Renal pelvis (tissue), 4 donors: Measurements from ENCODE around the gene PRDM15. TPM values are rescaled to one million over a fixed set of nuclear protein-coding genes. Genes with fewer than 3 reads are reported as not detected.

Source experiments
- DNase-seq: peaks from one replicate; pipeline ENCODE4 v3.0.0-alpha.2; 2013
- polyA plus RNA-seq, 3 donors: library from polyadenylated mRNA; unstranded; fragments of 120-200 nt; gene quantifications; one replicate each; pipeline ENCODE4 v1.2.1, GENCODE V29; 2013; ENCODE audit not compliant: insufficient read length in 3 of 3

The PRDM15 gene
- polyA plus RNA-seq, 3 donors = 6.8 to 8.1 (median 7.8) TPM

DNA sequence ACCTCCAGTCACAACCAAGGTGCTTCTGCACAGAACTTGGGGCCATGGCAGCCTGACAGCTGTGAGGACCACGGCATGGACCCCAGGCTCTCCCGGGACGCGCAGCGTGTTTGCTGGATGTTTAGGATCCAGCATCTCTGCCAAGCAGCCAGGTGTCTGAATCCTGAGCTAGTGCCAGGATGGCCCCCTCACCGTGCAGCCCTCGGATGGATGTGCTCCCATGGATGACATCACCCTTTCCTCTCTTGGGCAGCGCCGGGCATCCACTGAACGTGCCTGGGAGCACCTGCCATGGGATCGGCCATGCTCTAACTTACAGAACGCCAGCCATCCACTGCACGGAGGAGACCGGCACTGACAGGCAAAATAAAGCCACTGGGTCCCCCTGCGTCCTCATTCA is 53.9 kb downstream of the PRDM15 start:
- no peak for DNase-seq

DNA sequence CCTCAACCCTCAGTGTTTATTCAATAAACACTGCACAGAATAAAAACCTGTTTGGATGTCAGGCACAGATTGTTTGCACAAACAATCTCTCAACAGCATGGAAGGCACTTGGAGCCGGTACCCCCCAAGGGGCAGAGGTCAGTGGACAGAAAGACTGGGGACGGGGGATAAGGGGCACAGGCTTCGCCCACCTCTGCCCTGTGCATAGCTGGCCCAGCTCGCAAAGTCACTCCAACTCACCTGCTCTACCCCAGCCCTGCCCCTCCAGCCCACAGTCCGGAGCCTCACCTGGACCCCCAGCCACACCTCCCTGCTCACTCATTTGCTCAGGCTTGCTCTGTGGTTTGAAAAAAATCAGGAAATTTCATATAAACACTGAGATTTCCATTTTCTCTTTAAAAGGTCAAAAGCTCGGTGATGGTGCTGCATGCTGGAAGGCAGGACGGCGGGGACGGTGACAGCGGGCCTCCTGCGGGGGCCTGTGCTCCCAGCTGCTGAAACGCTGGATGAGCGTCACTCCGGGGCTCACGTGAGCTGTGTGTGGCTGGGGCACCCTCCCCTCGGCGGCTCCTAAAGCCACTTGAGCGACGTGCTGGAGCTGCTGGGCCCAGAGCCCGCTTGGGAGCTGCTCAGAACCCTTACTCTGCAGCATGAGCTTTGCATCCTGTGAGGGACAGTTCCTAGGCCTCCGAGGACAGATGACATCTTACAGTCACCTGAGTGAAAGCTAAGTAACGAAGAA is 54.5 kb downstream of the PRDM15 start:
- DNase-seq = no peak

DNA sequence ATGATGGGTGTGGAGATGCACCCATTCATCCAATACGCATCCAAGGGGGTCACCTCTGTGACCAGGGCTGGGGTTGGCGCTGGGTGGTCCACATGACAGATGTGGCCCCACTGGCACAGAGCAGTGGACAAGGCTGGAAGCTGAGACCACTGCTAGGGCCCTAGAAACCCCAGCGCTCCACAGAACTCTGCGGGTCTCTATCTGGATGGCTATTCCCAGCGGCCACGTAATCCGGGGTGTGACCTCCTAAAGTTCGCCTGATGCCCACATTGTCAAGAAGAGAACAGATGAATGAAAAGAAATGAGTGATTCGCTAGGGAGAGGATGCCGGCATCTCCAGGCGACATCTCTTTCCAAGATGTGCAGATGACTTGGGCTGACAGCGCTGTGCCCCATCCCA is 55.2 kb downstream of the PRDM15 start:
- DNase-seq = no peak

DNA sequence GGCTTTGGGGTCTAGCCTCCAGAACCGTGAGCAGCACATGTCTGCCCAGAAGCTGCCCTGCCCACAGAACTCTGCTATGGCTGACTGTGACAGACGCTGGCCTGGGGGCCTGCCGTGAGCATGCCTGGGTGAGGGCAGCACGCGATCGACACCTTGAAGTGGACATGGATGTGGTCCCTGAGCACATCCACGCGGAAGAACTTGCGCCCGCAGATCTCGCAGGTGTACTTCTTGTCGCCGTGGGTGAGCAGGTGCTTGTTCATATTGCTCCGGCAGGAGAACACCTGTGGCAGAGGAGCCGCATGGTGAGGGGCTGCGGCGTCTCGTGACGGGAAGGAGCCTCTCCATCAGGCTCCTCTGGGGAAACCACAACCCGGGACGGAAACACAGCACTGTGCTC is 56.0 kb downstream of the PRDM15 start:
- DNase-seq = no peak

DNA sequence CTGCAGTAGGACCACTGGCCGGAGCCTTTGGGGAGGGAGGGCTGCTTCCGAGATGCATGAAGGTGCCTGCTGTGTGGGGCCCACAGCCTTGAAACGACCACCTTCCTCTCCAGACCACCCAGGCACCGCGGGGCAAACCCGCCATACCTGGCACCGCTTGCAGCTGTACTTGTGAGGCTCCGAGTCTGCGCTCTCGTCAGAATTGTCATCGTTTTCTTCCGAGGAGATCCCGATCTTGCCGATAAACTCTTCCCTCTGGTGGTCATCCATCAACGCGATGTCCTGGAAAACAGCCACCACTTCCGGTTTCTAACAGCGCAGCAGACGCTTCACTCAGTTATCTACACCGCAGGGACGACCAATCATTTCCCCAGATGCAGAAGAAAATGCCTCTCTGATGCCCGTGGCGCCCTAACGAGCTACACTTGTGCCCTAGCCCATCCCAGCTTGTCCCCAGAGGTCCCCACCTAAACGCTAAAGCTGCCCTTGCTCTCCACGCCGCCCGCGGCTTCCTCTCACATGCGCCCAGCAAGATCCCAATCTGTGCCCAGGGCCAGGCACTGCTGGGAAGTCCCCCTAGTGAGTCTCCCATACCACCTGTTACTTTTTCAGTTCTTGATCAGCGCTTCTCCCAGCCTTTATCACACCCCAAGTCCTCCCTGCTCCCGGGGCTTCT is 57.2 kb downstream of the PRDM15 start:
- no peak for DNase-seq

DNA sequence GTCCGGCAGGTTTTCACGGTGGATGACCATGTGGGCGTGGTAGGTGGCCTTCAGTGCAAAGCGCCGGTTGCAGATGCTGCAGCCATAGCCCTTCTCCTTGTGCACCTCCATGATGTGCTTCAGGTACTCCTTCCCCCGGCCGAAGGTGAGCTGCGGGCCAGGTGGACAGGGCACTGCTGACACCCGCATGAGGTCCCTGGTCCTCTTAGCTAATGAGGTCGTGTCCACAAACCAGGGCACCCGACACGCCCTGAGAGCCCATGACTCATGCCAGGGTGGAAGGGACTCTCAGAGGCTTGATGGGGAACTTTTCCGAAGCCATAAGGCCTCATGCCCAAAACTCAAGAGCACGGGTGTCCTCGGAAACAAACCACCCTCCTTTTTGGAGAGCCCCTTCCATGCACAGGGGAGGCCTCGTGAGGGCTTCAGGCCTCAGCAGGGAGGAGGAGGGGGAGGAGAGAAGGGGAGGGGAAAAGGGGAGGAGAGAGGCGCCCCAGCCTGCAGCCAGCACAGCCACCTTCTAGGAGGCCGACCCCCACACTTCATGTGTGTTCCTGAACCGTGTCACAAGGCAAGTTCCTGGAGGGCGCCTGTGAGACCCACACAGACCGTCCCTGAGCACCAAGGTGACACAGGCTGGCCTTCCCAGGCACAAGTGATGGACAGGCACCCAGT is 57.9 kb downstream of the PRDM15 start:
- DNase-seq = no peak

DNA sequence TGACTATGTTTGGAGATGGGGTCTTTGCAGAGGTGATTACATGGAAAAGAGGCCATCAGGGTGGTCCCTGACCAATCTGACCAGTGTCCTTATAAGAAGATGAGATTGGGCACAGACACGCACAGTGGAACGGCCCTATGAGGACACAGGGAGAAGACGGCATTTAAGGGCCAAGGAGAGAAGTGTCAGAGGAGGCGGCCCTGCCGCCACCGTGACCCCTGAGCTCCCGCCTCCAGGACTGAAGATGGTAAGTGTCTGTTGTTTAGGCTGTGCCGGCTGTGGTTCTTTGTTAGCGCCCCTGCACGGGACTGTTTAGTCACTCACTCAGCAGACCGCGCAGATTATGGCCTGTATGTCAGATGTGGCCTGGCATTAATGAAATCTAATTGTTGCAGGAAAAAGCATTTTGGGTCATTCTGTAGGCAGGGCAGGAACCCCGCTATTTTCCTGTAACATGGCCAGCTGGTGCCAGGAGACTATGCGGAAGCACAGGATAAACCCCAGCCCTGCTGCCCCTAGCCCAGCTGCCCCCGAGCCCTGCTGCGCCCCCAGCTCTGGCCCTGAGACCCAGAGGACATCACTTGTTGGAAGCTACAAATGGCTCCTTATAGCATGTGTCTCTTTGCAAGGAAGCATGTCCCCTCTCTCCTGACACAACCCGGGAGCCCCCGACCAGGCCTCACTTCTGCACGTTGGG is 58.6 kb downstream of the PRDM15 start:
- no peak for DNase-seq

DNA sequence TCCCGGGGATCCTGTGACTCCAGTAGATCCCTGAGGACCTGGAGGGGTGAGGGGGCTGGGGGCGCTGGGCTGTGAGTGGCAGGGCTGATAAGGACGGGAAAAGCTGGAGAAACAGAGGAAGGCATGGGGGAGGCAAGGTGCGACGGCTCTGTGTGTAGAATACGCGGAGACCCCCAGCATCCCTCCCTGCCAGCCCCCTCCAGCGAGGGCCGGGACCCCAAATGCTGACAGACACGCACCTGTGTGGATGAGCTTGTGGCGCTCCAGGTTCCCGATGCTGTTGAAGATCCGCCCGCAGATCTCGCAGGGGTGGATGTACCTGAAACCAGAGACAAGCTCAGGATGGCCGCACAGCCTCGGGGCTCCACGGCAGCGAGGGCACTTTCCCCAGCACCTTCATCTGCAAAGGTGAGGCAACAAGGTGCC is 59.3 kb downstream of the PRDM15 start:
- DNase-seq = no peak

DNA sequence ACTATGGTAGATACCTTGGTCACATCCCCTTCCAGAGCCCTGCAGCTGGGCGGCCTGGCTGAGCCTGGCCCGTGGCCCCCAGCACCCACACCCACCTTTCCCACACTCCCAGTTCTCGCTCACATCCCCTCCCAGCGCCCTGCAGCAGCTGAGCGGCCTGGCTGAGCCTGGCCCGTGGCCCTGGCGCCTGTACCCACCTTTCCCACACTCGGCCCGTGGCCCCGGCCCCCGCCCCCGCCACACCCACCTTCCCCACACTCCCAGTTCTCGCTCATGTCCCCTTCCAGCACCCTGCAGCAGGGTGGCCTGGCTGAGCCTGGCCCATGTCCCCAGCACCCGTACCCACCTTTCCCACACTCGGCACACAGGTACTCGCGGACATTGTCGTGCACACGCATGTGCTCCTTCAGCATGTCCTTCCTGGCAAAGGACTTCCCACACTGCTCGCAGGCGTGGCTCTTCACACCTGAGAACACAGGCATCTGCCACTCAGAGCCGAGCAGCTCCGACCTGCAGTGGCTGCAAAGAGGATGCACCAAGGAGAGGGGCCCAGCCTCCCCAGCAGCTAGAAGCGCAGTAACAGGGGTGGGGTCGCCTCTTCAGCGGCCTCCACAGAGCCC is 59.8 kb downstream of the PRDM15 start:
- no peak for DNase-seq

DNA sequence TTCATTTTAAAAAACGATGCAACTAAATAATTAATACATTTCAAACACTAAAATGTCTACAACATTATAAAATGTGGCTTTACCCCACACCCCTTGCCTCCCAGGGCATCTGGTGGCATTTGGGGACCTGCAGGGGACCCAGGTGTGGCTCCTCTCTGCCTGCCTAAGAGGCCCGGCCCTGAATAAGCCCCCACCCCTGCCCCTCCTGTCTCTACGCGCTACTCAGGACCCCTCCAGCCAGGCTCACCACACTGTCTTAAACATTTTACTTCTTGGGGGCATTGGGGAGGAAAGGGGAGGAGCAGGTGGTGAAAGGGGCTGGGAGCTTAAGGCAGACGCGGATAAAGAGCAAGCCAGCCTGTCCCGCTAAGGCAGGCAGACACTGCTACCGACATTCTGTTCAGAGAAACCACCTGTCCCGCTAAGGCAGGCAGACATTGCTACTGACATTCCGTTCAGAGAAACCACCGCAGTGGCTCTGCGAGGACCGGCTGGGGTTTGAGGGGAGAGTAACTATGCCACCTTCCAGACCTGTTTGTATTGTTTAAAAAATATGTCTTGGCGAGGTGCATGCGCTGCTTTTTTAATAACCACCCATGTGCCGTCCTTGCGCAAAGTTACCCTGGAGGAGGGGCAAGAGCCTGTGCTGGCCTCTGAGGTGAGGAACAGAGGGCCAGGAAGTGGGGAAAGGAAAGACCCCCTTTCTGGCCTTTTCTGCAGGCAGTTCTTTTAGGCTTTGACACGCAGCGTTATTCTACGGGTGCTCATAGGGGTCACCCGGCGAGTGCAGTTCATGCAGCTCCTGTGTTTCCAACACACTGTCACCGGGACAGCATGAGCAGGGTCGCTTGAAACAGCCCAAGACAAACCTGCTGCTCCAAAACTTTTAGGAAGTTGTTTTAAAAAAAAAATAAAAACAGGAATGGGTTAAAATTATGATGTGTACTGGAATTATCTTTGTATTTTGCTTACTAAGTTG is 61.0 kb downstream of the PRDM15 start:
- no peak for DNase-seq

DNA sequence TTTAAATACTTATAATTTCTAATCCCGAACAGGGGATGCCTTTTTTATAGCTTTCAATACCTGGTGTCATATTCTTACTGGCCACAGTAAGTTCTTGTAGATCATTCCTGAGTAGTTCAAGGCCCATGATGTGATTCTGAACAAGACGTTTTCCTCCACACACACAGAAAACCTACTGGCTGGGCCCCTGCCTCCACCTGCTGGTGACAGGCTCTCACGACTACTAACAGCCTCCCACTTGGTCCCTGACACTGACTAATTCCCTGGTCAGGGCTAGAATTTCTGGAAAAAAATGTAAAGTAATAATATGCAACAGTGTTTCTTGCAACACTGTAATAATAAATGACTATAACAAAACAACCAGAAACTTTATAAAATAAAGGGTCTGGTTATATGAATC is 61.9 kb downstream of the PRDM15 start:
- peak; percentile 20 for DNase-seq

DNA sequence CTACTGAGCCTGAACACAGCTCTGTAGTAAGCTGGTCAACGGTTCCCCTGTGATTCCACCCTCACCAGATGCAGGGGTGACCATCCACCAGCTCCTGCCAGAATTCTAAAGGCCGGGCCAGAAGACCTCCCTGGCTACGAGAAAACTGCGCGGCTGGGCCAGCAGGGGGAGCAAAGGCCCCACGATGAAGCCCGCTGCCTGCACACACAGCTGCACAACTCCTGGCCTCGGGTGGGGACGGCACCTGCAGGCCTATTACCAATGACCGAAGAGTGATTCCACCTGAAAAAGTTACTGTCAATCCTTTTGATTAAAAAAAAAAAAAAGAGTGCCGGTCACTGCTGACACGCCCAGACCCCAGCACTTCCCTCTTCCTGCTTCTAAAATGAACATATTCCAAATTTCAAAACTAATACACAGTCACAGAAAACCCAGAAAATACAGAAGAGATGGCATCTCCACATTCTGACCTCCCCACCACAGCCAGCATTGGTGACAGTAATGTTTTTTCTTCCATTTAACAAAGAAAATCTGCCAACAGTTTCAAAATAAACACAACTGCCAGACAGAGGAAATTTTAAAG is 62.5 kb downstream of the PRDM15 start:
- peak; percentile 24 for DNase-seq

DNA sequence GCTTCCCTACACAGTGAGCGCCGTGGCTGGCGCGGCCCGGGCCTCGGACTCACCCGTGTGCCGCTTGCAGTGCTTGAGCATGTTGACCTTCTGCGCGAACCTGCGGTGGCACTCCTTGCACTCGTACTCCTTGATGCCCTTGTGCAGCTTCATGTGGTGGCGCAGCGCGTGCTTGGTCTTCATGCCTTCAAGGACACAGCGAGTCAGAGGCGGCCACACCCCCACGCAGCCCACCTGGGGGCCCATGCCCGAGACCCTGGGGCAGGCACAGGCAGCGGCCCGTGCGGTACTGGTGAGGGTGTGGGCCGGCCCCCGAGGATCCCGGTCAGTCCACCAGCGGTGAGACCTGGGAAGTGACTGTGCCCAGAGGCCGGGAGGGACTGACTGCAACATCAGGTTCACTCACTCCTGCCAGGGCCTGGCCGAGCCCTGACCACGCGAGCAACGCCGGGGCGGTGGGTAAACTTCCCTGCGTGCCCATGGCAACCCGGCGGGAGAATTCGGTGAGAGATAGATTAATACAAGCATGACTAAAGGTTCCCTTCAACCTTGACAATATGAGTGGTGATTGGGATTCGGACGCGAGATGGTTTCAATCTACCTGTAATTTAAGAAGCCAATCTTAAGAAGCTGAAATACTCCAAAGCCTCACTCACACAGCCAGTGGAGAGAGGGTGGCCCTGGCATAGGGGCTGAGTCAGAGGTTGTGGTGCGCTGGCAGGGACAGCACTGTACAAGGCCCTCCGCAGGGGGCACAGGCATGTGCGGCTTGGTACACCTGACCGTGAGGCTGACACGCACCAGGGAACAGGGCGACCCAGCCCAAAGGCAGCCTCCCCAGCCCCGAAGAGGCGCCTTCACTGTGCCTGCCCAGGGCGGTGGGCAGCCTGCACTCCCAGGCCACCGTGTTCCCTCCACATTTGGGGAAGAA is 63.2 kb downstream of the PRDM15 start:
- DNase-seq = no peak

DNA sequence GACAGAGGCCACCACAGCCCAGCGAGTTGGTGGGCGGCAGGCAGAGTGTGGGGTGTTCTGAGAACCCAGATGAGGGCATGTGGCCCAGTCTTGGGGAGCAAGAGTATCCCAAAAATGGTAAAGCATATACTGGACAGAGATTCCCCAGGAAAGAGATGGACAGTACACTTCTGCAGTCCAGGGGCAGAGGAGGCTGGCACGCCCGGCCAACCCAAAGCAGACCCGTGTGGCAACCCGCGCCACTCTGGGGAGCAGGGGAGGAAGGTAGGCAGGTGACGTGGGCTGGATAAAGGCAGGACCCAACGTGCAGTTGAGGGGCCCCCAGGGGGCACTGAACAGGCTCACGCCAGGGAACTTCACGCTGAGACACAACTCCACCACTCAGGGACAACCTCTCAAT is 65.9 kb downstream of the PRDM15 start:
- no peak for DNase-seq

DNA sequence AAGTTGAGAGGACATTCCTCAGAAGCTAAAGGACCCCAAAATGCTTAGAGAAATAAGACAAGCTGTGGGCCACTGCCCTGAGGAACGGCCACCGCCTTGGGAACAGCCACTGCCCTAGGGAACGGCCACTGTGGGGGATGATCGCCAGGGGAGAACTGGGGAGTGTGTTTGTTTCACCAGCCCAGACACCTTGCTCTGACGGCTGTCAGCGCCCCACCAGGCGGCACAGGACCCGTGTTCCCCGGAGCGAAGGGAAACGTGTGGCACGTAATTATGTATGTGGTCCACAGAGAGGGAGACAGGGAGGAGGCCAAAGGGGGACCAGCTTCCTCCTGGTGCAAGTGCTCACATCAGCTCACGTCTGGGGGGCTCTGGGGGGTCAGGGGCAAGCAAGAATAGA is 66.5 kb downstream of the PRDM15 start:
- DNase-seq = no peak

DNA sequence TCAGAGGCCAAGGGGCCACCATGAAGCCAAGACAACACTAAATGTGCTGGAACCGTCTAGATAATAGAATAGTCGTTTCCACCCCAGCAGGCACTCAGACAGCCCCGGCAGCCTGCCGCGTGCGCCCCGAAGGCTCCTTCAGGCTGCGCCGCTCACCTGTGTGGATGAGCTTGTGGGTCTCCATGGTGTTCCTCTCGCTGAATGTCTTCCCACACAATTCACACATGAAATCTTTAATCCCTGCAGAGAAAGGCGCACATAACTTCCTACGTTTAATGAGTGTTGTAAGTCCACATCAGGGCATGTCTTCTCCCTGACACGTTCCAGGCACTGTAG is 68.6 kb downstream of the PRDM15 start:
- no peak for DNase-seq

DNA sequence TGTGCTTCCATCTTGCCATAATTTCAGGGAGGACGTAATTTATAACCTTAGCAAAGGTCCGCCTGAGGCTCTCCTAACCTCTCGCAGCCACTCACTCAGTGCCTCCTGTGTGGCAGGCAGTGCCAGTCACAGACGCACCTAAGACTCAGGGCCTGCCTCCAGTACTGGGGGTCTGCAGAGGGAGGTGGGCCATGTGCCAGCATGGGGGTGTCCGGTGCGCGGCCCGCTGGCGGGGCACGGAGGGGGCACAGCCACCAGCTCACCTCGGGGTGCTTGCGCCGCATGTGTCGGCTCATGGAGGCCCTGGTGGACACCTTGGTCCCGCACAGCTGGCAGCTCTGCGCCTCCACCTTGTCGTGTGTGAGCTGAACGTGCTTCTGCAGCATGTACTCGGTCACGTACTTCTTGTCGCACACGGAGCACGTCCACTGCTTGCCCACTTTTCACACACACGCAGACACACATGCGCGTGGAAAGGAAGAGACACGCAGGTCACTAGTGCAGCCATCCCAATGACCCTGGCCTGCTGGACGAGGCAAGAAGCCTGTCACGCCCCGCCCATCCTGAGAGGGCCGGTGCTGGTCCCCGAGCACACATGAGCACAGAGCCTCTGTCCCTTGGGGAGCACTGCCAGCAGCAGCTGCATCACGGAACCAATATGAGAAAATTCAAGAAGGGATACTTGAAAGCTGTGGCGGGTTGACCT is 69.1 kb downstream of the PRDM15 start:
- no peak for DNase-seq

DNA sequence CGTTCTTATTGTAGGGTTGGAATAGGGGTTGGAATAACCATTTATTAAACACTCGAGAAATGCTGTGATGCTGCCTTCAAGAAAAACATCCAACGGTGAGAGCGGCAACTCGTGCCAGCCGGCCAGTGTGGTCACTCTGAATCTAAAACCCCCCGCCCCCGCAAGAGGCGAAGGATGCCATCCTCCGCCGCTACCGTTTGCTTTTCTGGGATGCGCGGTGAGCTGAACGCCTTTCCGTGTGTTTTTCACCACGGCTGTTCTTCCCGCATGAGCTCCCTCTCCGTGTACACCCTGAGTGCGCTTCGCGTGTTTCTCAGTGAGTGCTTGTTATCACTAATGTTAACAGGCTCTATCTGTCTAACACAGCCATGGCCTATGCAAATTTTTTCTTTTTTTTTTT is 70.3 kb downstream of the PRDM15 start:
- no peak for DNase-seq

DNA sequence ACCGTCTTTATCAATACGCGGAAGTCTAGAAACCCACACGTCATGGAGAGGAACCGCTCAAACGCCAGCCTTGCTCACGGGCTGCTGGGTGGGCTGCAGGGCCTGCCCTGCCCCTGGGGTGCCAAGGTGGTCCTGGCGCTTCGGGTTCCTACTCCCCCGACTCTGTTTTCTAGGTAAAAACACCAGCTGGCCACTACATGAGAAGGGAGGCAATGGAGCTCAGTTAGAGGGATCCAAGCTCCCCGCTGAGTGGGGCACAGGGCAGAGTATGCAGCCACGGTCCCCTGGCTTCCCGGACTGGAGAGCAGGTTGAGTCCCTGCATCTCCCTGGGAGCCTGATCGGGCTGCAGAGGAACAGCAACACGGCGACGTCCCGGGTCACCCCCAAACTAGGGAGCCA is 71.0 kb downstream of the PRDM15 start:
- DNase-seq = no peak
